Keratinocyte (primary cell): ENCODE results near the gene PRORP.

Experiments used
- EZH2 ChIP-seq: IDR thresholded peaks from one replicate; pipeline ENCODE4 v1.6.1; 2012; ENCODE audit warnings: inconsistent platforms, mild to moderate bottlenecking, low read length, moderate library complexity
- TF ChIP-seq, protein P1 (sequence below), 3 experiments: IDR thresholded peaks in 1 of 3; conservative IDR thresholded peaks in 1 of 3; optimal IDR thresholded peaks in 1 of 3; 2 replicates in 2 of 3; 3 replicates in 1 of 3; pipeline versions ENCODE3 to v1.5.1; 2011; ENCODE audit warnings: low read length in 3 of 3, mild to moderate bottlenecking in 3 of 3, moderate library complexity in 2 of 3, control low read depth in 1 of 3, inconsistent platforms in 1 of 3; ENCODE audit not compliant: insufficient read depth in 2 of 3; ENCODE audit errors: extremely low read depth in 1 of 3

- TF ChIP-seq, protein P1, sequence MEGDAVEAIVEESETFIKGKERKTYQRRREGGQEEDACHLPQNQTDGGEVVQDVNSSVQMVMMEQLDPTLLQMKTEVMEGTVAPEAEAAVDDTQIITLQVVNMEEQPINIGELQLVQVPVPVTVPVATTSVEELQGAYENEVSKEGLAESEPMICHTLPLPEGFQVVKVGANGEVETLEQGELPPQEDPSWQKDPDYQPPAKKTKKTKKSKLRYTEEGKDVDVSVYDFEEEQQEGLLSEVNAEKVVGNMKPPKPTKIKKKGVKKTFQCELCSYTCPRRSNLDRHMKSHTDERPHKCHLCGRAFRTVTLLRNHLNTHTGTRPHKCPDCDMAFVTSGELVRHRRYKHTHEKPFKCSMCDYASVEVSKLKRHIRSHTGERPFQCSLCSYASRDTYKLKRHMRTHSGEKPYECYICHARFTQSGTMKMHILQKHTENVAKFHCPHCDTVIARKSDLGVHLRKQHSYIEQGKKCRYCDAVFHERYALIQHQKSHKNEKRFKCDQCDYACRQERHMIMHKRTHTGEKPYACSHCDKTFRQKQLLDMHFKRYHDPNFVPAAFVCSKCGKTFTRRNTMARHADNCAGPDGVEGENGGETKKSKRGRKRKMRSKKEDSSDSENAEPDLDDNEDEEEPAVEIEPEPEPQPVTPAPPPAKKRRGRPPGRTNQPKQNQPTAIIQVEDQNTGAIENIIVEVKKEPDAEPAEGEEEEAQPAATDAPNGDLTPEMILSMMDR (optimal IDR thresholded peaks at IDR 0.05 in 1 of 3, IDR thresholded peaks at IDR 0.05 in 1 of 3, conservative IDR thresholded peaks at IDR 0.05 in 1 of 3; ENCODE audit: extremely low read depth in 1 of 3, insufficient read depth in 2 of 3, low read length in 3 of 3) = no peak
- TF ChIP-seq EZH2 = no peak
Measured at GRCh38 chr14:35161231-35161630, 38.9 kb downstream of the PRORP start.
